ENCODE data around the gene EPHB4. TPM values are rescaled to one million over a fixed set of nuclear protein-coding genes. Genes with fewer than 3 reads are reported as not detected.

EPHB4 gene
- total RNA-seq, 1 experiment from 2014 or later = 192 TPM

DNA sequence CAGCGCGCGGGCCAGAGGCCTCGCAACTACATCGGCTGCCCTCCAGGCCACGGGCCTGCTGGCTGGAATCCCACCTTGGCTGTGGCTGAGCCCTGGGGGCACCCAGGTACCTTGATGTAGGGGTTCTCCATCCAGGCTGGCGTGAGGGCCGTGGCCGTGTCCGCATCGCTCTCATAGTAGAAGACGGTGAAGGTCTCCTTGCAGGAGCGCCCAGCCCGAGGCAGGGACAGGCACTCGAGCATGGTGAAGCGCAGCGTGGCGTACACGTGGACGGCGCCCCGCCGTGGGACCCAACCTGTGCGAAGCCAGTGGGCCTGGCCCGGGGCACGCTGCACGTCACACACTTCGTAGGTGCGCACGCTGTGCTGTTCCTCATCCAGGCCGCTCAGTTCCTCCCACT lies 3.8 kb downstream of the EPHB4 start:
- in situ Hi-C loops (cut with HindIII; ENCODE audit: low pct_unique_long_range_greater_than_20kb, low sequenced_read_pairs) = no loop called here
- TF ChIP-seq, protein P1, sequence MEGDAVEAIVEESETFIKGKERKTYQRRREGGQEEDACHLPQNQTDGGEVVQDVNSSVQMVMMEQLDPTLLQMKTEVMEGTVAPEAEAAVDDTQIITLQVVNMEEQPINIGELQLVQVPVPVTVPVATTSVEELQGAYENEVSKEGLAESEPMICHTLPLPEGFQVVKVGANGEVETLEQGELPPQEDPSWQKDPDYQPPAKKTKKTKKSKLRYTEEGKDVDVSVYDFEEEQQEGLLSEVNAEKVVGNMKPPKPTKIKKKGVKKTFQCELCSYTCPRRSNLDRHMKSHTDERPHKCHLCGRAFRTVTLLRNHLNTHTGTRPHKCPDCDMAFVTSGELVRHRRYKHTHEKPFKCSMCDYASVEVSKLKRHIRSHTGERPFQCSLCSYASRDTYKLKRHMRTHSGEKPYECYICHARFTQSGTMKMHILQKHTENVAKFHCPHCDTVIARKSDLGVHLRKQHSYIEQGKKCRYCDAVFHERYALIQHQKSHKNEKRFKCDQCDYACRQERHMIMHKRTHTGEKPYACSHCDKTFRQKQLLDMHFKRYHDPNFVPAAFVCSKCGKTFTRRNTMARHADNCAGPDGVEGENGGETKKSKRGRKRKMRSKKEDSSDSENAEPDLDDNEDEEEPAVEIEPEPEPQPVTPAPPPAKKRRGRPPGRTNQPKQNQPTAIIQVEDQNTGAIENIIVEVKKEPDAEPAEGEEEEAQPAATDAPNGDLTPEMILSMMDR (IDR thresholded peaks at IDR 0.05) = no peak
- TF ChIP-seq TCF7L2 (IDR thresholded peaks at IDR 0.05; ENCODE audit: low read depth, low read length) = no peak
- TF ChIP-seq, protein P2, sequence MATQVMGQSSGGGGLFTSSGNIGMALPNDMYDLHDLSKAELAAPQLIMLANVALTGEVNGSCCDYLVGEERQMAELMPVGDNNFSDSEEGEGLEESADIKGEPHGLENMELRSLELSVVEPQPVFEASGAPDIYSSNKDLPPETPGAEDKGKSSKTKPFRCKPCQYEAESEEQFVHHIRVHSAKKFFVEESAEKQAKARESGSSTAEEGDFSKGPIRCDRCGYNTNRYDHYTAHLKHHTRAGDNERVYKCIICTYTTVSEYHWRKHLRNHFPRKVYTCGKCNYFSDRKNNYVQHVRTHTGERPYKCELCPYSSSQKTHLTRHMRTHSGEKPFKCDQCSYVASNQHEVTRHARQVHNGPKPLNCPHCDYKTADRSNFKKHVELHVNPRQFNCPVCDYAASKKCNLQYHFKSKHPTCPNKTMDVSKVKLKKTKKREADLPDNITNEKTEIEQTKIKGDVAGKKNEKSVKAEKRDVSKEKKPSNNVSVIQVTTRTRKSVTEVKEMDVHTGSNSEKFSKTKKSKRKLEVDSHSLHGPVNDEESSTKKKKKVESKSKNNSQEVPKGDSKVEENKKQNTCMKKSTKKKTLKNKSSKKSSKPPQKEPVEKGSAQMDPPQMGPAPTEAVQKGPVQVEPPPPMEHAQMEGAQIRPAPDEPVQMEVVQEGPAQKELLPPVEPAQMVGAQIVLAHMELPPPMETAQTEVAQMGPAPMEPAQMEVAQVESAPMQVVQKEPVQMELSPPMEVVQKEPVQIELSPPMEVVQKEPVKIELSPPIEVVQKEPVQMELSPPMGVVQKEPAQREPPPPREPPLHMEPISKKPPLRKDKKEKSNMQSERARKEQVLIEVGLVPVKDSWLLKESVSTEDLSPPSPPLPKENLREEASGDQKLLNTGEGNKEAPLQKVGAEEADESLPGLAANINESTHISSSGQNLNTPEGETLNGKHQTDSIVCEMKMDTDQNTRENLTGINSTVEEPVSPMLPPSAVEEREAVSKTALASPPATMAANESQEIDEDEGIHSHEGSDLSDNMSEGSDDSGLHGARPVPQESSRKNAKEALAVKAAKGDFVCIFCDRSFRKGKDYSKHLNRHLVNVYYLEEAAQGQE (IDR thresholded peaks at IDR 0.05; ENCODE audit: insufficient read depth in 1 of 2, low read depth in 2 of 2, low read length in 1 of 2) = no peak
- H3K4me3 ChIP-seq (ENCODE audit: low read depth in 2 of 2, low read length in 2 of 2) = no peak overlapping the region
- no TSS peak for BruUV-seq (replicated peaks)
- intact Hi-C loops (cut with micrococcal nuclease; ENCODE audit: unreplicated experiment) = no loop called here
- ATAC-seq (no peak), DNase-seq (ENCODE audit: low read depth, low spot score) (no peak)
- H3K4me1 ChIP-seq (ENCODE audit: control insufficient read depth, insufficient read depth, low read length) = peaks cover 10% of the 10 kb centered on the region
- ChIA-PET CTCF (no interaction called here), POLR2A (no interaction called here)
- H3K27ac ChIP-seq (ENCODE audit: low read length) = no peak overlapping the region
- H3K9me3 ChIP-seq (ENCODE audit: control insufficient read depth, insufficient read depth, low read depth, low read length) = no peaks in the 10 kb centered on the region
- no peaks in the 10 kb centered on the region for H3K27me3 ChIP-seq (ENCODE audit: control insufficient read depth, insufficient read depth, low read length)
- 0 out of 2 replicates have a peak, but pooled peaks cover 5% of the 10 kb centered on the region for H3K36me3 ChIP-seq (ENCODE audit: control insufficient read depth, insufficient read depth, low read length)

DNA sequence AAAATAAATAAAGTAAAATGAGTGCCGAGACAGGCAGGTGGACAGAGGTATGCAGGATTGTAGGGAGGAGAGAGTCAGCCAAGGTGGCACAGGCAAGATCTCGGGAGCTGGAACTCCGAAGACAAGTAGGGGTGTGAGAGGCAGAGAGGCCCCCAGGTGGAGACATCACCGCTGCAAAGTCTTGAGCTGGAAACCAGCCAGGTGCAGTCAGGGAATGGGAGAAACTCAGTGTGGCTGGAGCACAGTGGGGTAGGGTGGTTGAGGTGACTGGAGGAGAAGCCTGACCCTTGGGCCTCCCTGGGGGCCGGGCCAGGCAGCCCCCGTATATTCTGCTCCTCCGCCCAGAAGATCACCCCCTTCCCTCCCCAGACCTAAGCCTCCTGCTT lies 4.2 kb downstream of the EPHB4 start:
- Histone ChIP-seq H3K27me3 (ENCODE audit: control insufficient read depth, insufficient read depth, low read length) (no peaks in the 10 kb centered on the region), H3K4me3 (ENCODE audit: low read depth in 2 of 2, low read length in 2 of 2) (no peak overlapping the region), H3K27ac (ENCODE audit: low read length) (no peak overlapping the region), H3K4me1 (ENCODE audit: control insufficient read depth, insufficient read depth, low read length) (peaks cover 10% of the 10 kb centered on the region), H3K36me3 (ENCODE audit: control insufficient read depth, insufficient read depth, low read length) (0 out of 2 replicates have a peak, but pooled peaks cover 5% of the 10 kb centered on the region), H3K9me3 (ENCODE audit: control insufficient read depth, insufficient read depth, low read depth, low read length) (no peaks in the 10 kb centered on the region)
- intact Hi-C loops (cut with micrococcal nuclease; ENCODE audit: unreplicated experiment) = no loop called here
- ChIA-PET CTCF (no interaction called here), POLR2A (no interaction called here)
- in situ Hi-C loops (cut with HindIII; ENCODE audit: low pct_unique_long_range_greater_than_20kb, low sequenced_read_pairs) = no loop called here
- TF ChIP-seq, protein P1 (IDR thresholded peaks at IDR 0.05) = no peak
- BruUV-seq (replicated peaks) = no TSS peak
- ATAC-seq = no peak
- DNase-seq (ENCODE audit: low read depth, low spot score) = no peak

Measured in Panc1 (cell line).